K562 (cell line): ENCODE data around the gene VGLL4. TPM values are rescaled to one million over a fixed set of nuclear protein-coding genes. Genes with fewer than 3 reads are reported as not detected.

ENCODE experiments used
- ATAC-seq: fragments of 200-7000 bp; cut with Tn5 transposase; 3 replicates; pipeline ENCODE4 v1.9.1; 2020; ENCODE audit warnings: moderate library complexity
- BruUV-seq: library from RNA; stranded (reverse); fragments of 400-500 nt; replicated peaks from 2 replicates; lab custom pipeline; 2021; lab: Mats Ljungman, UMichigan
- CTCF ChIA-PET: fragments of 300-600 bp; formaldehyde crosslinking; extraction: SDS; loops from one replicate; lab custom pipeline; 2021; ENCODE audit warnings: low intra/inter-chr PET ratio; lab: Yijun Ruan, JAX
- POLR2A ChIA-PET: fragments of 300-600, 350-650 bp; sonication (Branson Sonifier 250); formaldehyde crosslinking; extraction: SDS; loops from one replicate; lab custom pipeline; 2021; ENCODE audit warnings: antibody characterized with exemption, inconsistent platforms; lab: Yijun Ruan, JAX
- DNase-seq, 4 experiments: peaks; one replicate each; pipeline versions ENCODE4 v3.0.0 to v3.0.0-alpha.2; 2011 to 2018; ENCODE audit warnings: low spot score in 3 of 4, mixed read lengths in 3 of 4; ENCODE audit errors: extremely low read depth in 1 of 4
- FAIRE-seq: peaks from 2 replicates; lab custom pipeline; 2011; peaks lifted over from hg19 to GRCh38; lab: Jason Lieb, UNC
- H2AFZ ChIP-seq: 2 replicates; pipeline ENCODE4 v1.6.0; 2011; ENCODE audit warnings: low read depth, low read length, control low read depth, inconsistent platforms
- H3K27ac ChIP-seq: fragments of 200-600 bp; 3 replicates; pipeline ENCODE4 v1.8.0; 2011; ENCODE audit warnings: low read depth, mild to moderate bottlenecking, control low read depth, inconsistent platforms, low read length, moderate library complexity, mixed read lengths; ENCODE audit errors: extremely low read depth
- H3K27me3 ChIP-seq, 2 experiments: fragments of 300-600 bp in 1 of 2; 2 replicates in 1 of 2; 3 replicates in 1 of 2; pipeline versions ENCODE4 v1.6.0 to v1.8.0; 2011; ENCODE audit warnings: inconsistent platforms in 2 of 2, low read length in 2 of 2, mild to moderate bottlenecking in 1 of 2, mixed read lengths in 1 of 2, moderate library complexity in 1 of 2; ENCODE audit not compliant: control insufficient read depth in 2 of 2, insufficient read depth in 2 of 2
- H3K36me3 ChIP-seq: fragments of 300-600 bp; 3 replicates; pipeline ENCODE4 v1.8.0; 2011; ENCODE audit warnings: mild to moderate bottlenecking, low read length, inconsistent platforms; ENCODE audit not compliant: control insufficient read depth, insufficient read depth
- H3K4me1 ChIP-seq, 2 experiments: fragments of 200-600 bp in 1 of 2; replicated peaks in 1 of 2; 2 replicates in 1 of 2; 3 replicates in 1 of 2; pipeline versions ENCODE4 v1.5.1 to v1.8.0; 2011; ENCODE audit warnings: inconsistent platforms in 2 of 2, low read length in 2 of 2, mild to moderate bottlenecking in 1 of 2, mixed read lengths in 1 of 2, moderate library complexity in 1 of 2; ENCODE audit not compliant: control insufficient read depth in 2 of 2, insufficient read depth in 2 of 2
- H3K4me2 ChIP-seq: 2 replicates; pipeline ENCODE4 v1.6.1; 2011; ENCODE audit warnings: low read length, control low read depth, inconsistent platforms, mixed read lengths; ENCODE audit not compliant: insufficient read depth
- H3K4me3 ChIP-seq: fragments of 200-600 bp; sonication (generic), shearing (Covaris generic); 2 replicates; pipeline ENCODE4 v1.5.1; 2016; ENCODE audit warnings: control low read depth, inconsistent platforms
- H3K79me2 ChIP-seq: fragments of 200-600 bp; 3 replicates; pipeline ENCODE4 v1.8.0; 2011; ENCODE audit warnings: low read length, inconsistent platforms; ENCODE audit not compliant: control insufficient read depth, insufficient read depth
- H3K9ac ChIP-seq, 2 experiments: 2 replicates each; pipeline versions ENCODE4 v1.6.0 to v1.6.1; 2011; ENCODE audit warnings: low read depth in 2 of 2, low read length in 2 of 2, control low read depth in 1 of 2, inconsistent platforms in 1 of 2, mild to moderate bottlenecking in 1 of 2, mixed read lengths in 1 of 2; ENCODE audit not compliant: insufficient read depth in 1 of 2
- H3K9me1 ChIP-seq: one replicate; pipeline ENCODE4 v1.6.0; 2011; ENCODE audit warnings: inconsistent platforms, mild to moderate bottlenecking, low read length, moderate library complexity; ENCODE audit not compliant: control insufficient read depth, insufficient read depth
- H3K9me3 ChIP-seq: replicated peaks from 2 replicates; pipeline ENCODE4 v1.5.1; 2011; ENCODE audit warnings: low read depth, low read length, inconsistent platforms; ENCODE audit not compliant: control insufficient read depth, insufficient read depth
- H4K20me1 ChIP-seq: replicated peaks from 2 replicates; pipeline ENCODE4 v1.6.1; 2011; ENCODE audit warnings: low read length, inconsistent platforms, mixed read lengths; ENCODE audit not compliant: control insufficient read depth, insufficient read depth
- HDAC1 ChIP-seq, 2 experiments: fragments of 450-650 bp; IDR thresholded peaks; 2 replicates each; pipeline ENCODE4 v1.6.1; 2016 to 2017; ENCODE audit warnings: inconsistent platforms in 1 of 2, mild to moderate bottlenecking in 1 of 2, moderate library complexity in 1 of 2
- PKNOX1 ChIP-seq: fragments of 450-650 bp; IDR thresholded peaks from 2 replicates; pipeline ENCODE4 v1.6.1; 2016
- POLR3A ChIP-seq: IDR thresholded peaks from 2 replicates; pipeline ENCODE4 v1.6.1; 2011; ENCODE audit warnings: borderline replicate concordance, mild to moderate bottlenecking, moderate library complexity; ENCODE audit not compliant: insufficient read length, insufficient read depth; ENCODE audit errors: extremely low read depth
- ZNF398 ChIP-seq: fragments of 250-450 bp; sonication (Bioruptor Pico); IDR thresholded peaks from 2 replicates; pipeline ENCODE4 v1.8.0; 2021; ENCODE audit warnings: moderate library complexity, mild to moderate bottlenecking, inconsistent platforms
- WGBS: fragments of 100-300 bp; shearing (Covaris generic); methylation state at CpG from one replicate; pipeline ENCODE4 v1.1.6; 2016; ENCODE audit warnings: low coverage, mixed read lengths; ENCODE audit not compliant: insufficient coverage; ENCODE audit errors: missing lambda C conversion rate; 5-methylcytosine and 5-hydroxymethylcytosine counted together
- in situ Hi-C: fragments of 300-500 bp; cut with MboI; formaldehyde crosslinking; loops from 4 replicates; pipeline ENCODE4 v1.15.0; 2018; ENCODE audit warnings: inconsistent platforms, mixed read lengths
- intact Hi-C: fragments of 100-400 bp; cut with micrococcal nuclease; formaldehyde crosslinking; loops from 2 replicates; pipeline ENCODE4 v1.14.2; 2022
- polyA plus RNA-seq, 8 experiments: library from polyadenylated mRNA; depleted of rRNA in 4 of 8; stranded (reverse) in 5 of 8; unstranded in 3 of 8; fragments of >200 nt; fragmentation: Nextera tagmentation in 2 of 8; fragmentation: Illumina TruSeq in 1 of 8; extraction: Ambion mirVana in 2 of 8; extraction: Trizol in 1 of 8; gene quantifications; 2 replicates each; pipeline versions ENCODE4 v1.2.1 to v1.2.3, GENCODE V29; 2011 to 2014; ENCODE audit warnings: inconsistent platforms in 1 of 8, missing spikeins in 1 of 8
- total RNA-seq, 7 experiments: library from RNA; depleted of rRNA in 6 of 7; stranded (reverse); fragments of >200 nt in 6 of 7; fragmentation: Illumina TruSeq in 2 of 7; extraction: Trizol in 2 of 7; gene quantifications; 2 replicates each; pipeline versions ENCODE4 v1.2.1 to v1.2.3, GENCODE V29; 2011 to 2021; ENCODE audit warnings: low replicate concordance in 1 of 7

The VGLL4 gene
- total and polyA plus RNA-seq, 9 of the 15 experiments (the other 6 are each of a cell fraction or from before 2014, with no cell fraction given), result 0.27 to 10.9 (median 8.6) TPM

GRCh38 chr3:11661052-11661656 lies 17.4 kb upstream of the VGLL4 start:
- TF ChIP-seq PKNOX1 (no peak), POLR3A (no peak), ZNF398 (CRISPR knock-in tag) (no peak), HDAC1 (IDR thresholded peaks at IDR 0.05) (no peak)
- H3K4me1 ChIP-seq, result no peaks in the 10 kb centered on the region
- no peak overlapping the region for H3K27ac ChIP-seq
- CTCF ChIA-PET, result no interaction called here
- DNase-seq (no peak), ATAC-seq (no peak), FAIRE-seq (no peak)
- 8% methylated on average over 7 of the region's 7 CpGs for WGBS
- no peaks in the 10 kb centered on the region for H3K79me2 ChIP-seq
- intact Hi-C loops (no loop called here), in situ Hi-C loops (loop anchor here (25.0 kb wide), 1 partner anchor 899 kb away; no protein-coding TSS in a partner anchor)
- no peaks in the 10 kb centered on the region for H3K36me3 ChIP-seq
- H3K4me2 ChIP-seq, result no peak overlapping the region
- H3K9ac ChIP-seq, result no peak overlapping the region
- H3K9me1 ChIP-seq, result no peaks in the 10 kb centered on the region
- no peaks in the 10 kb centered on the region; the same call in 1 of the 2 replicates for H3K9me3 ChIP-seq
- no peak overlapping the region for H2AFZ ChIP-seq
- peaks cover 33 to 39% of the 10 kb centered on the region in 2 experiments for H3K27me3 ChIP-seq
- H4K20me1 ChIP-seq, result no peaks in the 10 kb centered on the region
- no peak overlapping the region for H3K4me3 ChIP-seq
- POLR2A ChIA-PET, result interaction anchor here (0.9 kb wide), 1 partner anchor 389 kb away, joined by 3 read pairs; the partner anchor contains the start of gene ATG7
- BruUV-seq, result no TSS peak
